K562 (cell line): Measurements from ENCODE around the gene TMEM273. TPM values are rescaled to one million over a fixed set of nuclear protein-coding genes. Genes with fewer than 3 reads are reported as not detected.
A peak's percentile ranks its signal among the peaks of the same experiment; 100 is the strongest.
"Not testable (repeated sequence)": the region's sequence is repeated elsewhere in the genome, so short reads cannot be mapped to it uniquely, and the experiment has no call there.

Experiments used
- ATAC-seq: fragments of 200-7000 bp; cut with Tn5 transposase; 3 replicates; pipeline ENCODE4 v1.9.1; 2020; ENCODE audit warnings: moderate library complexity
- BruUV-seq: library from RNA; stranded (reverse); fragments of 400-500 nt; replicated peaks from 2 replicates; lab custom pipeline; 2021; lab: Mats Ljungman, UMichigan
- CTCF ChIA-PET: fragments of 300-600 bp; formaldehyde crosslinking; extraction: SDS; loops from one replicate; lab custom pipeline; 2021; ENCODE audit warnings: low intra/inter-chr PET ratio; lab: Yijun Ruan, JAX
- POLR2A ChIA-PET: fragments of 300-600, 350-650 bp; sonication (Branson Sonifier 250); formaldehyde crosslinking; extraction: SDS; loops from one replicate; lab custom pipeline; 2021; ENCODE audit warnings: antibody characterized with exemption, inconsistent platforms; lab: Yijun Ruan, JAX
- DNase-seq, 4 experiments: peaks; one replicate each; pipeline versions ENCODE4 v3.0.0 to v3.0.0-alpha.2; 2011 to 2018; ENCODE audit warnings: low spot score in 3 of 4, mixed read lengths in 3 of 4; ENCODE audit errors: extremely low read depth in 1 of 4
- FAIRE-seq: peaks from 2 replicates; lab custom pipeline; 2011; peaks lifted over from hg19 to GRCh38; lab: Jason Lieb, UNC
- H2AFZ ChIP-seq: 2 replicates; pipeline ENCODE4 v1.6.0; 2011; ENCODE audit warnings: low read depth, low read length, control low read depth, inconsistent platforms
- H3K27ac ChIP-seq: fragments of 200-600 bp; 3 replicates; pipeline ENCODE4 v1.8.0; 2011; ENCODE audit warnings: low read depth, mild to moderate bottlenecking, control low read depth, inconsistent platforms, low read length, moderate library complexity, mixed read lengths; ENCODE audit errors: extremely low read depth
- H3K27me3 ChIP-seq, 2 experiments: fragments of 300-600 bp in 1 of 2; 2 replicates in 1 of 2; 3 replicates in 1 of 2; pipeline versions ENCODE4 v1.6.0 to v1.8.0; 2011; ENCODE audit warnings: inconsistent platforms in 2 of 2, low read length in 2 of 2, mild to moderate bottlenecking in 1 of 2, mixed read lengths in 1 of 2, moderate library complexity in 1 of 2; ENCODE audit not compliant: control insufficient read depth in 2 of 2, insufficient read depth in 2 of 2
- H3K36me3 ChIP-seq: fragments of 300-600 bp; 3 replicates; pipeline ENCODE4 v1.8.0; 2011; ENCODE audit warnings: mild to moderate bottlenecking, low read length, inconsistent platforms; ENCODE audit not compliant: control insufficient read depth, insufficient read depth
- H3K4me1 ChIP-seq, 2 experiments: fragments of 200-600 bp in 1 of 2; replicated peaks in 1 of 2; 2 replicates in 1 of 2; 3 replicates in 1 of 2; pipeline versions ENCODE4 v1.5.1 to v1.8.0; 2011; ENCODE audit warnings: inconsistent platforms in 2 of 2, low read length in 2 of 2, mild to moderate bottlenecking in 1 of 2, mixed read lengths in 1 of 2, moderate library complexity in 1 of 2; ENCODE audit not compliant: control insufficient read depth in 2 of 2, insufficient read depth in 2 of 2
- H3K4me2 ChIP-seq: 2 replicates; pipeline ENCODE4 v1.6.1; 2011; ENCODE audit warnings: low read length, control low read depth, inconsistent platforms, mixed read lengths; ENCODE audit not compliant: insufficient read depth
- H3K4me3 ChIP-seq: fragments of 200-600 bp; sonication (generic), shearing (Covaris generic); 2 replicates; pipeline ENCODE4 v1.5.1; 2016; ENCODE audit warnings: control low read depth, inconsistent platforms
- H3K79me2 ChIP-seq: fragments of 200-600 bp; 3 replicates; pipeline ENCODE4 v1.8.0; 2011; ENCODE audit warnings: low read length, inconsistent platforms; ENCODE audit not compliant: control insufficient read depth, insufficient read depth
- H3K9ac ChIP-seq, 2 experiments: 2 replicates each; pipeline versions ENCODE4 v1.6.0 to v1.6.1; 2011; ENCODE audit warnings: low read depth in 2 of 2, low read length in 2 of 2, control low read depth in 1 of 2, inconsistent platforms in 1 of 2, mild to moderate bottlenecking in 1 of 2, mixed read lengths in 1 of 2; ENCODE audit not compliant: insufficient read depth in 1 of 2
- H3K9me1 ChIP-seq: one replicate; pipeline ENCODE4 v1.6.0; 2011; ENCODE audit warnings: inconsistent platforms, mild to moderate bottlenecking, low read length, moderate library complexity; ENCODE audit not compliant: control insufficient read depth, insufficient read depth
- H3K9me3 ChIP-seq: replicated peaks from 2 replicates; pipeline ENCODE4 v1.5.1; 2011; ENCODE audit warnings: low read depth, low read length, inconsistent platforms; ENCODE audit not compliant: control insufficient read depth, insufficient read depth
- H4K20me1 ChIP-seq: replicated peaks from 2 replicates; pipeline ENCODE4 v1.6.1; 2011; ENCODE audit warnings: low read length, inconsistent platforms, mixed read lengths; ENCODE audit not compliant: control insufficient read depth, insufficient read depth
- BCOR ChIP-seq: fragments of 450-650 bp; IDR thresholded peaks from 2 replicates; pipeline ENCODE4 v1.6.1; 2016
- CC2D1A ChIP-seq: fragments of 450-650 bp; IDR thresholded peaks from 2 replicates; pipeline ENCODE4 v1.6.1; 2017; ENCODE audit warnings: mild to moderate bottlenecking
- KDM1A ChIP-seq, 2 experiments: fragments of 450-650 bp; IDR thresholded peaks; 2 replicates each; pipeline ENCODE4 v1.6.1; 2016; ENCODE audit warnings: mild to moderate bottlenecking in 2 of 2
- RAD51 ChIP-seq: fragments of 450-650 bp; IDR thresholded peaks from 2 replicates; pipeline ENCODE4 v1.7.1; 2016; ENCODE audit warnings: low read depth, mild to moderate bottlenecking, borderline replicate concordance
- RB1 ChIP-seq: fragments of 450-650 bp; IDR thresholded peaks from 2 replicates; pipeline ENCODE4 v1.6.1; 2017; ENCODE audit warnings: low read depth, mild to moderate bottlenecking
- RBM25 ChIP-seq: fragments of 200-400 bp; formaldehyde crosslinking; IDR thresholded peaks from 2 replicates; pipeline ENCODE4 v1.6.1; 2018; ENCODE audit warnings: low read length, low read depth, moderate library complexity; ENCODE audit not compliant: severe bottlenecking
- ZNF146 ChIP-seq: IDR thresholded peaks from one replicate; pipeline ENCODE4 v1.6.1; 2018; ENCODE audit warnings: missing compliant biosample characterization; ENCODE audit not compliant: unreplicated experiment
- ZNF766 ChIP-seq: fragments of 200-800 bp; sonication (Bioruptor generic); conservative IDR thresholded peaks from 2 replicates; pipeline ENCODE4 v1.6.1; 2016; ENCODE audit warnings: missing genetic modification characterization, missing compliant biosample characterization
- WGBS: fragments of 100-300 bp; shearing (Covaris generic); methylation state at CpG from one replicate; pipeline ENCODE4 v1.1.6; 2016; ENCODE audit warnings: low coverage, mixed read lengths; ENCODE audit not compliant: insufficient coverage; ENCODE audit errors: missing lambda C conversion rate; 5-methylcytosine and 5-hydroxymethylcytosine counted together
- in situ Hi-C: fragments of 300-500 bp; cut with MboI; formaldehyde crosslinking; loops from 4 replicates; pipeline ENCODE4 v1.15.0; 2018; ENCODE audit warnings: inconsistent platforms, mixed read lengths
- intact Hi-C: fragments of 100-400 bp; cut with micrococcal nuclease; formaldehyde crosslinking; loops from 2 replicates; pipeline ENCODE4 v1.14.2; 2022
- polyA plus RNA-seq, 8 experiments: library from polyadenylated mRNA; depleted of rRNA in 4 of 8; stranded (reverse) in 5 of 8; unstranded in 3 of 8; fragments of >200 nt; fragmentation: Nextera tagmentation in 2 of 8; fragmentation: Illumina TruSeq in 1 of 8; extraction: Ambion mirVana in 2 of 8; extraction: Trizol in 1 of 8; gene quantifications; 2 replicates each; pipeline versions ENCODE4 v1.2.1 to v1.2.3, GENCODE V29; 2011 to 2014; ENCODE audit warnings: inconsistent platforms in 1 of 8, missing spikeins in 1 of 8
- total RNA-seq, 7 experiments: library from RNA; depleted of rRNA in 6 of 7; stranded (reverse); fragments of >200 nt in 6 of 7; fragmentation: Illumina TruSeq in 2 of 7; extraction: Trizol in 2 of 7; gene quantifications; 2 replicates each; pipeline versions ENCODE4 v1.2.1 to v1.2.3, GENCODE V29; 2011 to 2021; ENCODE audit warnings: low replicate concordance in 1 of 7
- TF ChIP-seq, protein P1 (sequence below): fragments of 450-650 bp; formaldehyde crosslinking; IDR thresholded peaks from 2 replicates; pipeline ENCODE4 v1.4.0; 2020; ENCODE audit warnings: mild to moderate bottlenecking
- TF ChIP-seq, protein P2 (sequence below): fragments of 450-650 bp; IDR thresholded peaks from one replicate; pipeline ENCODE4 v1.6.1; 2018; ENCODE audit warnings: mild to moderate bottlenecking, moderate library complexity; ENCODE audit not compliant: partially characterized antibody
- TF ChIP-seq, protein P3 (sequence below): conservative IDR thresholded peaks from 2 replicates; pipeline ENCODE4 v1.6.1; 2011; ENCODE audit warnings: low read depth, mild to moderate bottlenecking, low read length; ENCODE audit not compliant: control insufficient read depth

Gene TMEM273
- total and polyA plus RNA-seq, 9 of the 15 experiments (the other 6 are each of a cell fraction or from before 2014, with no cell fraction given), result 39.2 to 131 (median 95.6) TPM

DNA sequence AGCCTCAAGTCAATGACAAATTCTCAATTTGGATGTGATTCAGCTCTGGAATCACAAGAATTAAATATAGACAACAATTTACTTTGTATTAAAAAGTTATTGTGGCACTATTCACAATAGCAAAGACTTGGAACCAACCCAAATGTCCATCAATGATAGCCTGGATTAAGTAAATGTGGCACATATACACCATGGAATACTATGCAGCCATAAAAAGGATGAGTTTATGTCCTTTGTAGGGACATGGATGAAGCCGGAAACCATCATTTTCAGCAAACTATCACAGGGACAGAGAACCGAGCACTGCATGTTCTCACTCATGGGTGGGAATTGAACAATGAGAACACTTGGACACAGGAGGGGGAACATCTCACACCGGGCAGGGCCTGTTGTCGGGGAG lies 7.7 kb upstream of the TMEM273 start:
- CTCF ChIA-PET, FAIRE-seq, BruUV-seq, H3K79me2 ChIP-seq, DNase-seq, H2AFZ ChIP-seq, H3K9ac ChIP-seq, H3K9me3 ChIP-seq, intact Hi-C loops, H3K4me1 ChIP-seq, H3K4me2 ChIP-seq, H3K4me3 ChIP-seq, in situ Hi-C loops, H3K27ac ChIP-seq, ATAC-seq, H3K27me3 ChIP-seq, H3K36me3 ChIP-seq, H4K20me1 ChIP-seq, H3K9me1 ChIP-seq: not testable (repeated sequence)
- peak in 1 of 2 experiments; percentile 57; a peak in 1 of 4 replicates for TF ChIP-seq KDM1A (IDR thresholded peaks at IDR 0.05)
- TF ChIP-seq BCOR, result 0 out of 2 replicates have a peak, but pooled peaks have one; percentile 39
- peak; percentile 8 for TF ChIP-seq RBM25
- peak; percentile 87 for TF ChIP-seq ZNF146 (CRISPR knock-in tag)
- POLR2A ChIA-PET, result interaction anchor here (1.9 kb wide), 1 partner anchor 12 kb away, joined by 5 read pairs; no protein-coding TSS in a partner anchor
- WGBS, result 92% methylated on average over 4 of the region's 4 CpGs

DNA sequence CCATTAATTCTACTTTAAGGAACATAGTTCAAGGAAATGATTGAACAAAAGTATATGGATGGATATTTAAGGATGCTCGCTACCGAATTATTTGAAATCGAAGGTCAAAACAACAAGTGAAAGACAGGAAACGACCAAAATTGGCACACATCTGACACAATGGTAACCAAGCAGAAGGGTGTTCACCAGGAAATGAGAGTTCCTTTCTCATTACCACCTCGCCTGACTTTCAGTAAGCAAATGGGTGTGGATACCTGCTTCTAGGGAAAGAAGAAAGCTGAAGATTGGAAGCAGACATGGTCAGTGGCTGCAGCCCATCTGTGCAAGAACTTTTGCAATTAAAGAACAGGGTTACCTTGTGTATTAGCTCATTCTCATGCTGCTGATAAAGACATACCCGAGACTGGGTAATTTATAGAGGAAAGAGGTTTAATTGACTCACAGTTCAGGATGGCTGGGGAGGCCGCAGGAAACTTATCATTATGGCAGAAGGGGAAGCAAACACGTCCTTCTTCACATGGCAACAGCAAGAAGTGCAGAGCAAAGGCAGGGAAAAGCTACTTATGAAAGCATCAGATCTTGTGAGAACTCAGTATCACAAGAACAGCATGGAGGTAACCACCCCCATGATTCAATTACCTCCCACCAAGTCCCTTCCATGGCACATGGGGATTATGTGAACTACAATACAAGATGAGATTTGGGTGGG lies 6.2 kb upstream of the TMEM273 start:
- FAIRE-seq (no peak), DNase-seq (no peak), ATAC-seq (no peak)
- Histone ChIP-seq H3K9ac (no peak overlapping the region), H2AFZ (peak overlapping the region; percentile 74), H3K4me2 (no peak overlapping the region), H3K27ac (no peak overlapping the region), H3K9me3 (no peaks in the 10 kb centered on the region), H3K36me3 (no peaks in the 10 kb centered on the region), H3K4me1 (peaks cover 10 to 12% of the 10 kb centered on the region in 2 experiments), H3K9me1 (no peaks in the 10 kb centered on the region), H3K4me3 (no peak overlapping the region), H3K27me3 (no peaks in the 10 kb centered on the region), H3K79me2 (no peaks in the 10 kb centered on the region), H4K20me1 (no peaks in the 10 kb centered on the region)
- 63% methylated on average over 8 of the region's 8 CpGs for WGBS
- no TSS peak for BruUV-seq
- in situ Hi-C loops (no loop called here), intact Hi-C loops (no loop called here)
- ChIA-PET CTCF (interaction anchor here (1.0 kb wide), 1 partner anchor 10 kb away, joined by 3 read pairs; no protein-coding TSS in a partner anchor), POLR2A (interaction anchor here (0.6 to 1.1 kb wide), 3 partner anchors 17 to 104 kb away, joined by 3 read pairs; no protein-coding TSS in a partner anchor)
- TF ChIP-seq, protein P1, sequence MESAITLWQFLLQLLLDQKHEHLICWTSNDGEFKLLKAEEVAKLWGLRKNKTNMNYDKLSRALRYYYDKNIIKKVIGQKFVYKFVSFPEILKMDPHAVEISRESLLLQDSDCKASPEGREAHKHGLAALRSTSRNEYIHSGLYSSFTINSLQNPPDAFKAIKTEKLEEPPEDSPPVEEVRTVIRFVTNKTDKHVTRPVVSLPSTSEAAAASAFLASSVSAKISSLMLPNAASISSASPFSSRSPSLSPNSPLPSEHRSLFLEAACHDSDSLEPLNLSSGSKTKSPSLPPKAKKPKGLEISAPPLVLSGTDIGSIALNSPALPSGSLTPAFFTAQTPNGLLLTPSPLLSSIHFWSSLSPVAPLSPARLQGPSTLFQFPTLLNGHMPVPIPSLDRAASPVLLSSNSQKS (CRISPR knock-in tag), result no peak
- TF ChIP-seq RB1 (no peak), CC2D1A (0 out of 2 replicates have a peak, but pooled peaks have one; percentile 28), ZNF766 (CRISPR knock-in tag) (peak; percentile 43; the same call in 1 of the 2 replicates), RAD51 (no peak)
- TF ChIP-seq, protein P2, sequence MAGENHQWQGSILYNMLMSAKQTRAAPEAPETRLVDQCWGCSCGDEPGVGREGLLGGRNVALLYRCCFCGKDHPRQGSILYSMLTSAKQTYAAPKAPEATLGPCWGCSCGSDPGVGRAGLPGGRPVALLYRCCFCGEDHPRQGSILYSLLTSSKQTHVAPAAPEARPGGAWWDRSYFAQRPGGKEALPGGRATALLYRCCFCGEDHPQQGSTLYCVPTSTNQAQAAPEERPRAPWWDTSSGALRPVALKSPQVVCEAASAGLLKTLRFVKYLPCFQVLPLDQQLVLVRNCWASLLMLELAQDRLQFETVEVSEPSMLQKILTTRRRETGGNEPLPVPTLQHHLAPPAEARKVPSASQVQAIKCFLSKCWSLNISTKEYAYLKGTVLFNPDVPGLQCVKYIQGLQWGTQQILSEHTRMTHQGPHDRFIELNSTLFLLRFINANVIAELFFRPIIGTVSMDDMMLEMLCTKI, result no peak
- TF ChIP-seq, protein P3, sequence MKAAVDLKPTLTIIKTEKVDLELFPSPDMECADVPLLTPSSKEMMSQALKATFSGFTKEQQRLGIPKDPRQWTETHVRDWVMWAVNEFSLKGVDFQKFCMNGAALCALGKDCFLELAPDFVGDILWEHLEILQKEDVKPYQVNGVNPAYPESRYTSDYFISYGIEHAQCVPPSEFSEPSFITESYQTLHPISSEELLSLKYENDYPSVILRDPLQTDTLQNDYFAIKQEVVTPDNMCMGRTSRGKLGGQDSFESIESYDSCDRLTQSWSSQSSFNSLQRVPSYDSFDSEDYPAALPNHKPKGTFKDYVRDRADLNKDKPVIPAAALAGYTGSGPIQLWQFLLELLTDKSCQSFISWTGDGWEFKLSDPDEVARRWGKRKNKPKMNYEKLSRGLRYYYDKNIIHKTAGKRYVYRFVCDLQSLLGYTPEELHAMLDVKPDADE, result no peak
